Hypothalamus (tissue), 51 donors: ENCODE data around the gene MRM1.

ENCODE experiments used
- DNase-seq, 51 donors: peaks; one replicate each; lab custom pipeline; 2025; lab: John Stamatoyannopoulos, UW

The MRM1 gene, protein sequence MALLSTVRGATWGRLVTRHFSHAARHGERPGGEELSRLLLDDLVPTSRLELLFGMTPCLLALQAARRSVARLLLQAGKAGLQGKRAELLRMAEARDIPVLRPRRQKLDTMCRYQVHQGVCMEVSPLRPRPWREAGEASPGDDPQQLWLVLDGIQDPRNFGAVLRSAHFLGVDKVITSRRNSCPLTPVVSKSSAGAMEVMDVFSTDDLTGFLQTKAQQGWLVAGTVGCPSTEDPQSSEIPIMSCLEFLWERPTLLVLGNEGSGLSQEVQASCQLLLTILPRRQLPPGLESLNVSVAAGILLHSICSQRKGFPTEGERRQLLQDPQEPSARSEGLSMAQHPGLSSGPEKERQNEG

DNA sequence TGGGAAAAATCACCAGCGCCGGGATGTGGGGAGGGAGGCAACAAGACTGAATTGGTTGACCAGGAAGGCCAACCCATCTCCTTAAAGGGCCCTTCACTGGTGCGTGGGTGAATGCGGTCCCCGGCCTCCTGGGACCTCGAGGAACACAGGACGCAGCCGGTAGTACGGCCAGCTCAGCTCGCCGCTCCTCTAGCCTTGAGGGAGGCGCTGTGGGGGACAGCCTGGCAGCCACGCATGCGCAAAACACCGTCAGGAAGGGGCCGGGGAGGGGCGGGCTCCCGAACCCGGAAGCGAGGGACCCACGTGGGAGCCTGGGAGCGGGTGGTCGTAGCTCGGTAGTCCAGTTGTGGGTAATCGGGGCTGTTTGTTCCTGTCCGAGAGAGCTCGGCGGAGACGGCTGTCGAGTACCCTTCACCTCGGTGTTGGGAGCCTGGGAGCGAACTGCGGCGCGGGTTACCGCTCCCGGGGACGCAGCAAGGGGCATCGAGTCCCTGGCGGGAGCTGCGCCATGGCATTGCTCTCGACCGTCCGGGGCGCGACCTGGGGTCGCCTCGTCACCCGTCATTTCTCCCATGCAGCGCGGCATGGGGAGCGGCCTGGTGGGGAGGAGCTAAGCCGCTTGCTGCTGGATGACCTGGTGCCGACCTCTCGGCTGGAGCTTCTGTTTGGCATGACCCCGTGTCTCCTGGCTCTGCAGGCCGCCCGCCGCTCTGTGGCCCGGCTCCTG lies at the start of gene MRM1:
TSS of gene MRM1 (plus strand) at position 281 of the 727 bp plus-strand sequence. CDS start at position 509, 228 bp downstream.
- DNase-seq, result peak; percentile 66 to 97 (median 92)

DNA sequence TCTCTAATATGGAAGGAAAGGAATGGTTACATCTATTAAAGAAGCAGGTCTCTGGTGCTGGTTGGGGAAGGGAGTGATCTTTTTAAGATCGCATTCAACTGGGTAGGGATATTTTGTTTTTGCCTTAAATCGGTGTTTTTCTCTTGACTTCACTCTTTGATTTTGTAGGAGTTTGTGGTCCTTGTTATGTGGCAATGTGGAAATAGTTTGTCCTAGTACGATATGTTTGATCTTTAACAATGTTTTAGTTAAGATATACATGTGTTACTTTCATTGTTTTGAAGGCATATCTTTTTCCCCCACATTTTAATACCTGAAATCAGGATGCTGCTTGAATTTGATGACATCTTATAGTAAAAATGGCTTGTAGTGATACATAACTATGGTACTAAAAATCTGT lies 47.9 kb upstream of the MRM1 start:
- DNase-seq, result no peak

DNA sequence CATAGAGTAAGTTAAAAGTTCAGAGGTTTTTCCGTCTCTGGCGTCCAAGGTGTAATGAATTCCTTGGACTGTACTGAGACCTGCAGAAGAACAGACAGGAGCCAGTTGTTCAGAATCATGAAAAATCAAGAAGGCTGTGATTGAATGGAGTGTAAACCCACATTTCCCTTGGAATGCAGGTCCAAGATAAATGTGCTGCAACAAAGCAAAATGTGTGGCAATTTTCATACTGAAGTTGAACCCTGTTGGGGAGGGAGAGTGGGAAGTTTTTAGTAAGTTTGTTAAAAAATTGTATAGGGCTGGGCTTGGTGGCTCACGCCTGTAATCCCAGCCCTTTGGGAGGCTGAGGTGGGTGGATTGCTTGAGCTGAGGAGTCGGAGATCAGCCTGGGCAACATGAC lies 35.3 kb upstream of the MRM1 start:
- no peak for DNase-seq

DNA sequence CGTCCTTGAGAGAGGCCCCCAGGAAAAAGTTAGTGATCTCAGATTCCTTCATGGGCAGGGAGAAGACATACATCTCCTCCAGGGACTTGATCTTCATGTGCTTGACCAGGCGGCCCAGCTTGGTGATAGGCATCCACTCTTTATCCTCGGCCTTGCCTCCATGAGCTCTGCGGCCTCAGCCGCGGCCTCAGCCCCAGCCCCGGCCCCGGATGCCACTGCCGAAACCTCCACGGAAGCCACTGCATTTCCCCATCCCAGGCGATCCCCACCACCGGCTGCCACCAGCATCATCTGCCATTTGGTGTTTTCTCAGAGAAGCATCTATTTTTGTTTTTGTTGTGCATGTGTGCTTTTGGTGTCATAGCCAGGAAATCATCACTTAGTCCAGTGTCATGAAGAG lies 26.4 kb upstream of the MRM1 start:
- DNase-seq, result no peak

DNA sequence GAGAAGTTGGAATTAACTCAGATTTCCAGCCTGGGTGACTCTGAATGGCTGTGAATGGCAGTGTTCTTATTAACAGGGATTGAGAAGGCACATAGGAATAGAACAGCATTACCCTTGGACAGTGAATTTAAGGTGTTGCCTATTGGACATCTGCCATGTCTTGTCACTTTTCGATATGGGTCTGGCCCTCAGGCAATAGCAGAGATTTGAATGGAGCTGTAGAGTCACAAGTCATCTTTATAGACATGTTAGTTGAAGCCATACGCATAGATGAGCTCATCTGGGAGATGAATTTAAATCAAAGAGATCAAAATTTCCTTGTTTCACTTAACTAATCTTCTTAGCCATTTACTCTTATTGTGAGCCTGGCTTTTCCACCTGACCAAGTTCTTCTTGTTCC lies 24.6 kb upstream of the MRM1 start:
- no peak for DNase-seq

DNA sequence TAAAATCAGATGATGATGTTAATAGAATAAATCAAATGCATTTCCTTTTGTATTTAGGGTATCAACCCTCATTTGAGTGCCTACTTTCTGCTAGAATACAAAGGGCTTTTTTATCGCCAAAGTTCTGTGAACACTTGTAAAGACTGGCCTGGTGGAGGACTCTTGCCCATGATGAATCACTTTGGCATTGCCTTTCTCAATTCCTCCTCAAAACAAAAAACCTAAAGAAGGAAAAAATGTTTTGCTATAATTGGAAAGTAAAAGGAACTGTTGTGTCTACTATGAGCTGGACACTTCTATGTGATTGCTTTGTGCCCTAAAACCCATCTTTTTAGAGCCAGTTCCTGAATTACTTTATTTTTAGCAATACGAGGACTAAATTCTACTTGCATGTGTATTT lies 22.7 kb upstream of the MRM1 start:
- DNase-seq, result peak in 1 of 51 donors; percentile 6

DNA sequence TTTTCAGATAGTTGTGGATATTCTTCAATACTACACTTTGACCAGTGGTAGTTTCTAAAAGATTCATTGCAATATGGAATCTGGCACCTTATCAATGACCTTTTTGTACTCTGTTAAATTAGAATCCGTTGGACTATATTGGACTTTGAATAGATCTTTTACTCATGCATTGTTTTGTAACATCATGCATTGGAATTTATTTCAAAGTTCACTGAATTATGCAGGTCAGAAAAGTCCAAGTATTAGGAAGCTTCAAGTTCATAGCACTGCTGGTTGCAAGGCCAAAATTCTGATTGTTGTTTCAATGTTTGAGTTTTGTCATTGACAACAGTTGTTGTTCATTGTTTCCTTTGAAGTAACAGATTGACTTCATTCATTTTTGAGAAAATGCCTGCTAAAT lies 17.6 kb upstream of the MRM1 start:
- no peak for DNase-seq

DNA sequence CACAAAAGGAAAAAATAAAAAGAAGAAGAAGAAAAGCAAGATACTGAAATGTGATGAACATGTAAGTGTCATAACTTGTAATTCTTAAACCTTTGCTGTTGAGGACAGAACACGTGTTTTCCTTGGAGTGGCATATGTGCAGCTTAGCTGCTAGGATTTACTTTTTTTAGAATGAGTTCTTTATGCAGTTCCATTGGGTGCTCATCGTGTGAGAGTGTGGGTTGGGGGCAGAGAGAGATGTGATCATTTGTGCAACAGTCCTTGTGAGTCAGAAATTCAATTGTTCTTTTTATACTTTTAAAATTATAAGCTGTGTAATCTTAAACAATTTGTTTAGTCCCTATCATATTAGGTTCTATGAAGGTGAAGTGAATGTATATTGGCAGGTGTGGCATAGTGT lies 15.2 kb upstream of the MRM1 start:
- no peak for DNase-seq

DNA sequence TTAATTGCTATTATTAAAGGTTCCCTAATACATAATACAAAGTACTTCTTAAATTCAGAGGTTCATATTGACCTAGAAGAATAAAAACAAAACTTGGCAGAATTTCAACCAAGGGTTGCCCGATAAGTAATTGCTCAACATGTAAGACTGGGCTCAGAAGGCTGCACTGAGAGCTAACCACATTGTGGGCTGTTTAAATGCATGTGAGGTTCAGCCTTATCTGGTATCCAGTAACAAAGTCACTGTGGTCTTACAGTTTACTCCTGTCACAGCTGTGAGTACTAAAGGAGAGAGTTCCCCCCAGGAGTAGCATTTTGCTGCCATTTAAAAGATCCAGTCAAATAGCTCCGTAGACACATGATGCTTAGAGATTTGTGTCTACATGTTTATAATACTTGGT lies 11.3 kb upstream of the MRM1 start:
- DNase-seq, result no peak

DNA sequence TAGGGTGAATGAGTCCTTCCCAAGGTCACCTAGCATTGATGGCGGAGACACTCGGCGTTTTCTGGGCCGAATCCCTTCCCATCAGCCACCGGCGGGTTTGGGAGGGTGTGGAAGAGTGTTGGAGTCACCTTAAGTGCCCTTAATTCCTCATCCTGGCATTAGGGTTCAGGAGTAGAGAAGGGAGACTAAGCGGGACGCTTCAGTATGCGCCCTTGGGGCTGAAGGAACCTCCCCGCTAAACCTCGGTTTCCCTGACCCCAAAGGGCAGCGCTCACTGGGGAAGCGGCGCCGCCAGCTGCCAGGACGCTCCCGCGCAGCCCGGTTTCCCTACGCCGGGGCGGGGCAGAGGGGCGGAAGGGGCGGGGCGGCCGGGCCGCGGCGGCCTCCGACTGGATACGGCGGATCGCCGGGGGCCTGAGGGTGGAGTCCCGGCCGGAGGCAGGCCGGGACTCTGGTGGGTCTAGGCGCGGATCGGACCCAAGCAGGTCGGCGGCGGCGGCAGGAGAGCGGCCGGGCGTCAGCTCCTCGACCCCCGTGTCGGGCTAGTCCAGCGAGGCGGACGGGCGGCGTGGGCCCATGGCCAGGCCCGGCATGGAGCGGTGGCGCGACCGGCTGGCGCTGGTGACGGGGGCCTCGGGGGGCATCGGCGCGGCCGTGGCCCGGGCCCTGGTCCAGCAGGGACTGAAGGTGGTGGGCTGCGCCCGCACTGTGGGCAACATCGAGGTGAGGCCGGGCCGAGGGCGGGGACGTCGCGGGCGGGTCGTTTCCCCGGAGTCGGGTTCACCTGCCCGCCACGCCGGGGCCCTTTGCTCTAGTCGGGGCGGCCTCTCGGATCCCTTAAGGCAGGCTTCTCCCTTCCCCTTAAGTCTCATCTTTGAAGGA lies 9.7 kb upstream of the MRM1 start, which contains the start of gene DHRS11:
TSS of gene DHRS11 (plus strand) at position 446 of the 882 bp plus-strand sequence. CDS start at position 577, 131 bp downstream.
- peak in 50 of 51 donors; percentile 11 to 88 (median 69) for DNase-seq

DNA sequence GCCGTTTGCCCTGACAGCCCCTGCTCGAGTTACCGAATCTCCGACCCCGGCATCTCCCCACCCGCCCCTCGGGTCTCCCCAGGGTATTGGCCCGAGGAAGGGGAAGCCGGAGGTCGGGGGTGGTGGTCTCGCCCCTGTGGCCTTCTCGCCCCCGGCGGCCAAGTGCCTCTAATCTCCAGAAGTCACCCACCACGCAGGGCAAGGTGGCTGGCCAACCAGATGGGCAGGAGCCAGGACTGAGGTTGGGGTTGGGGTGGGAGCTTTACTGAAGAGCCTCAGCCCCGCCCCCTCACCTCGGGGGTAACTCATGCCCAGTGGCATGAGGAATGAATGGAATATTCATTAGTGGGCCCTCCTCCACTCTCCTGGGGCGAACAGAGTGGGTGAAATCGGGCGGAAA lies 9.1 kb upstream of the MRM1 start:
- DNase-seq, result peak in 5 of 51 donors; percentile 7 to 22 (median 13)

DNA sequence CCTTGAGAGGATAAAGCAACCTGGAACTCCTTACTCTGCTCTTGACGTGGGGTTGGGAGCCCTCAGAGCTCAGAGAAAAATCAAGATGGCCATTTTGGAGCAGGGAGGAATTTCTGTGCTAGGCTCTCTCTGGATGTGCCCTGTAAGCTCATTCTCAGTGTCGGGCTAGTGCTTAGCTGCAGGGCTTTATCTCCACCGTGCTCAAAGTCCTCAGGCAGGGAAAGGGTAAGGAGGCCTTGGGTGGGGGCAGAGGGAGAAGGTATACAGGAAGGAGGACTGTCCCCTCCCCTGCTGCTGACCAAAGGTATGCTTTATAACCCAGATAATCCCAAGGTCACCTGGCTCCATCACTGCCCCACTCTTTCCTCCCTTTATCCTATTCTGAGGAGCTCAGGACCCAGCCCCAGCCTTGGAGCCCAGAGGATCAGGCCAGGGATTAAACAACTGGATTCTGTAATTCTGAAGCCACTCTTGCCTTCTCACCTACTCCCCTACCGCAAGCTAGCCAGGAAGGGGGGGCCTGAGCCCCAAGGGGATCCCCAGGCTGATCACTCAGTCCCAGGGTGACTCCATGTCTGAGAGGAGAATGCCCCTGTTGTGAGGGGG lies 8.6 kb upstream of the MRM1 start:
- no peak for DNase-seq

DNA sequence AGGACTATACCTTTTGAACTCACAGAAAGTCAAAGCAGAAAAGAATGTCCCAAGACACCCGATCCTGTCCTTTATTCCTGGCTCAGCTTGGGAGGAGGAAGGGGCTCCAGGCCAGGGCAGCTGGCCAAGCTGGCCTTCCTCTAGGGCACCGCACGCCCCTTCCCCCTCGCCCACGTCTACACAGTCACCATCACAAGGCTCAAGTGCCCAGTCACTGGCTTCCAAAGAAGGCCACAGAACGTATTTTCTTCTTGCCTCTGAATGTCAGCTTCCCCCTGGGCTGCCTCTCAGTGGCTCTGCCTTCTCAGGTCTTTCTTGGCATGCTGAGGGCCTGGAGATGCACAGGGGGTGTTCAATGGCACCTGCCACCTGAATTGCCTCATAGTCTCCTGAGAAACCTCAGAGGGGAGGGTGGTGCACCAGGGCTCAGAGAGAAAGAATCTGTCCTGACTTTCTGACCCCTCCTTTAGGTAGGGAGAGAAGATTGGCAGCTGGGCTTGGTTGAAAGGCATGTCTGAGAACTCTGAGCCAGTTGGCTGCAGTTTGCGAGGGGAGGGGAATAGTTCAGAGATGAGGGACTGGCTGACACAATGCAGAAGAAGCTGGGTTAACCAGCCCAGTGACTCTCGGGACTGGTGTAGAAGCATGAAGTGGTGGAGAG lies 7.6 kb upstream of the MRM1 start:
- no peak for DNase-seq

DNA sequence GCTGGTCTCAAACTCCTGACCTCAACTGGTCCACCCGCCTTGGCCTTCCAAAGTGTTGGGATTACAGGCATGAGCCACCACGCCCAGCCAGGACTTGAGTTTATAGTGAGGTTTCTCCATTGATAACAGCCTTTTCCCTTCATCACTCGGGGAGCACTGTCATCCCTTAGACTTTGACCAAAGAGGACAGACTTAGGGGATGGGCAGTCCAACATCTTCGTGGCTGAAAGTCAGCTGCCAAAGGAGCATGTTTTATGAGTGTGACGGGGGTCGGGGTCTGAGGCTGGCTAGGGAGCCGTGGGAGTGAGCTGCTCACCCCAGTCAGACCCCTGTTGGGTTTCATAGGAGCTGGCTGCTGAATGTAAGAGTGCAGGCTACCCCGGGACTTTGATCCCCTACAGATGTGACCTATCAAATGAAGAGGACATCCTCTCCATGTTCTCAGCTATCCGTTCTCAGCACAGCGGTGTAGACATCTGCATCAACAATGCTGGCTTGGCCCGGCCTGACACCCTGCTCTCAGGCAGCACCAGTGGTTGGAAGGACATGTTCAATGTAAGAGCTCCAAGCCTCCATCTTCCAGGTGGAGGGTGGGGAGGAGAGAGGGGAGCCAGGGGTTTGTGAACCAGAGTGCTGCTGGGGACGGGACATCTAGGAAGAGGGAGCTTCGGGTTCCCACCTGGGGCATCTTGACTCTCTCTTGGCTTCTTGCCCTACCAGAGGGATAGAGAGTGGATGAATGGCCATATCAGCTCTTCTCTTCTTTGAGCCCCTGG lies 6.6 kb upstream of the MRM1 start:
- DNase-seq, result no peak

DNA sequence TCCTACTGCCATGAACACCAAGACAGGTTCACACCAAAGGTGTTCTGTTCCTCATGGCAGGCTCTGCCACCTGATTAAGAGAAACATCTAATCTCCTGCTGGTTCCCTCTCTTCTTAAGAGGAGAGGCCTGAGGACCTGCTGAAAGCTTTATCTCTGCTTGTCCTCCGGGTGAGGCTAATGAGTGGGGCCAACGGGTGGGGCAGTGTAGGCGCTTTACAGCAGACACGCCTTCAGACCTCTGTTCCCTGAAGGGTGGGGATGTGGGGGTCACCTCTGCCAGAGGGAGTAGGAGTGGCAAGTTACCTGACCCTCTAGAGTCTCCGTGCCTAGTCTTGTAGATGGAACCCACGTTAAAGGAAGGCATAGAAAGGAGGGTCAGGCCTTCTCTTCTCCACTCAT lies 4.2 kb upstream of the MRM1 start:
- DNase-seq, result no peak

DNA sequence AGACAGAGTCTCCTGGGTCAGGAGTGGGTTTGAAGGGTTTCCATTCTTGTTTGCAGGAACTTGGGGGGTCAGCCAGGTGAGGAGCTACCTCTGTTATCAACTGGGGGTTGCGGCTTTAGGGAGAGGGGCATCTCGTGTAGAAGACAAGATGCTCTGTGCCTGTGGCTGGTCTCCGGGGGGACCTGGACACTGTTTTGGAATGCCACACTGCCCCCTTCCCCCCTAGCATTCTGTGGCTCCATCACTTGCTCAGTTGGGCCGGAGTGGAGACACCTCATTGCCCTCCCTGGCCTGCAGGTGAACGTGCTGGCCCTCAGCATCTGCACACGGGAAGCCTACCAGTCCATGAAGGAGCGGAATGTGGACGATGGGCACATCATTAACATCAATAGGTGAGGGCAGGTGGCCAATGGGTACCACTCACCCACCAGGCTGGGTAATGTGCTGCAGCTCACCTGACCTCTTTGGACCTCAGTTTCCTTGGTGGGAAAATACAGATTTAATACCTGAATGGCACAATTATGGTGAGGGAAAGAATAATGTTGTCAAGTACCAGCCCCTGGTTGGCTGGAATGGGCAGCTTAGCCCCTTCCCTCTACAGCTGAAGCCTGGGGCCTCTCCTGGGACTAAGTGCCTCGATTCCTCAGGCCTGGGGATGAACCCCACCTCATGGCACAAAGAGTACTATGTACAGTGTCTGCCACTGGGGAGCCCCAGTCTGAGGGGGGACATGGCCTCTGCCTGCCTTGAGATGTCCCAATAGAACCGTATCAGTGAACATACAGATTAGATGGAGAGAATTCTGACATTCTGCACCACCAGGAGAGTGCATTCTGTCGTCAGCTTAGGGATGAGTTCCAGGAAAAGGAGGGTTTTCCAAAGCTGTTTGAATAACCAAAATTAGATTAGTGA lies 3.3 kb upstream of the MRM1 start:
- no peak for DNase-seq

DNA sequence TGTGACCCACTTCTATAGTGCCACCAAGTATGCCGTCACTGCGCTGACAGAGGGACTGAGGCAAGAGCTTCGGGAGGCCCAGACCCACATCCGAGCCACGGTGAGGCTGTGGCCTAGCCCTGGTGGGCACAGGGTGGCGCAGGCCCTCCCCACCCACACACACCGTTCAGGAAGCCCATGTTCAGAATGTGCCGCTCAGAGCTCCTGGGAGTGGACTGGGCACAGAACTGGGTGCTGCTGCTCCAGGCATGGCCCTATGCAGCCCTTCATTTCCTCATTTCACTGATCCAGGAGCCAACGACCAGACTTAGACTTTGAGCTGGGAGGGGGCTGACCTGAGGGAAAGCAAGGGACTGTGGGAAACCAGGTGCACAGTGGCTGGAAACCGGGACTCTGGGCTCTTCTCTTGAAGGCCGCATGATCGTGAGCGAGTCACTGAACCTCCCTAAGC lies 2.4 kb upstream of the MRM1 start:
- DNase-seq, result no peak
